Measurements from ENCODE around the gene FILIP1L. TPM values are rescaled to one million over a fixed set of nuclear protein-coding genes. Genes with fewer than 3 reads are reported as not detected.
"Not testable (repeated sequence)": the region's sequence is repeated elsewhere in the genome, so short reads cannot be mapped to it uniquely, and the experiment has no call there.

Gene FILIP1L
- polyA plus RNA-seq, 3 donors, result 0.13 to 0.40 (median 0.25) TPM

DNA sequence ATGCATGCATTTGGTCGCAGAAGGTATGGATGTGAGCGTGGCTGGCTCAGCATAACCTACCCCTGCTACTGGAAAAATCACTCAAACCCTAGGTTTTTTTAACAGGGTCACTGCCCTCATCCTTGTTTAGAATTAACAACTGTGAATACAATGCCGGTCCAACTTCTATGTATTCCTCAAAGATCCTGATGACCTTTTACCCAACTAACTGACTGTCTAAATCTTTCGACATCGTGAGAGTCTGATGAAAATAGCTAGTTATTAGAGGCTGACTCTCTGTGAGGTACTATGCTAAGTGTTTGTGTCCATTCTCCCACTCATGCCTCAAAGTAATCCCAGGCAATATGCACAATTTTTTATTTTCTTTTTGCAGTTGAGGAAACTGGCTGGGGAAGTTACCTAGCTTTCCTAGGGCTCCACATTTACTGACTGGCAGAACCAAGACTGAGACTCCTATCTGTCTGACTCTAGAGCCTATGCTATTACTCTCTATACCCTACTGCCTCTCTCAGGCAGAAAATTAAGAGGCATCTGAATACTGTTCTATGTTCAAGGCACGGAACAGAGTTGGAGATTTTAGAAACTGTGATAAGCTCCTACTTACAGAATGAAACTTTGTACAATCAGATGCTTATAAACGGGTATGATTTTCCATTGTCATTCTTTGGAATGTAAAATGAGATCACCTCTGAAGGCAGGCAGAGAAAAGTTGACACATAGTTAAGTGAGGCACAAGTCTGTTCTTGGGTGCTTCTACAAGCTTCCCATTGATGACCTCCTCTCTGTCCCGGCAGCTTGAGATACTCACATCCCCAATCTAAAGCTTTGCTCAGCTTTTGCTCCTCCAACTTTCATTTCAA, 56.4 kb downstream of the FILIP1L start:
- Mint-ChIP-seq H3K4me1 (peaks cover 15% of the 10 kb centered on the region), H3K36me3 (peaks cover 0 to 2% of the 10 kb centered on the region in 2 donors), H3K27me3 (ENCODE audit: low read depth in 3 of 3) (peaks cover 0 to 4% (median 1%) of the 10 kb centered on the region in 3 donors), H3K9me3 (no peaks in the 10 kb centered on the region), H3K27ac (no peak overlapping the region), H3K4me3 (no peak overlapping the region)
- Histone ChIP-seq H3K27me3 (ENCODE audit: control insufficient read depth in 2 of 2, insufficient read depth in 2 of 2, low read length in 2 of 2) (no peaks in the 10 kb centered on the region), H3K9ac (ENCODE audit: insufficient read depth, low read length, poor library complexity, severe bottlenecking) (no peak overlapping the region), H3K9me3 (replicated peaks in 1 of 2; ENCODE audit: control insufficient read depth in 1 of 2, insufficient read depth in 1 of 2, low read length in 2 of 2) (no peaks in the 10 kb centered on the region), H3K79me2 (ENCODE audit: insufficient read depth, low read length) (no peaks in the 10 kb centered on the region), H3K4me3 (replicated peaks in 1 of 3; ENCODE audit: low read depth in 2 of 3, low read length in 3 of 3) (no peak overlapping the region), H2AFZ (ENCODE audit: insufficient read depth, low read depth, low read length, poor library complexity, severe bottlenecking) (no peak overlapping the region), H4K20me1 (ENCODE audit: insufficient read depth, low read length) (no peaks in the 10 kb centered on the region), H3K4me1 (ENCODE audit: control insufficient read depth in 1 of 2, insufficient read depth in 2 of 2, low read length in 2 of 2) (peaks cover 11 to 17% of the 10 kb centered on the region in 2 donors), H3K27ac (ENCODE audit: low read depth in 1 of 2, low read length in 2 of 2) (no peak overlapping the region), H3K4me2 (replicated peaks; ENCODE audit: extremely low read depth, low read length, poor library complexity, severe bottlenecking) (no peak overlapping the region), H3K36me3 (replicated peaks in 1 of 2; ENCODE audit: control insufficient read depth in 1 of 2, insufficient read depth in 2 of 2, low read length in 2 of 2) (no peaks in the 10 kb centered on the region)
- 100% methylated on average over 2 of the region's 8 CpGs for WGBS (ENCODE audit: insufficient coverage)
- intact Hi-C loops (cut with micrococcal nuclease), result no loop called here
- no peak for DNase-seq
- TF ChIP-seq, protein P1, sequence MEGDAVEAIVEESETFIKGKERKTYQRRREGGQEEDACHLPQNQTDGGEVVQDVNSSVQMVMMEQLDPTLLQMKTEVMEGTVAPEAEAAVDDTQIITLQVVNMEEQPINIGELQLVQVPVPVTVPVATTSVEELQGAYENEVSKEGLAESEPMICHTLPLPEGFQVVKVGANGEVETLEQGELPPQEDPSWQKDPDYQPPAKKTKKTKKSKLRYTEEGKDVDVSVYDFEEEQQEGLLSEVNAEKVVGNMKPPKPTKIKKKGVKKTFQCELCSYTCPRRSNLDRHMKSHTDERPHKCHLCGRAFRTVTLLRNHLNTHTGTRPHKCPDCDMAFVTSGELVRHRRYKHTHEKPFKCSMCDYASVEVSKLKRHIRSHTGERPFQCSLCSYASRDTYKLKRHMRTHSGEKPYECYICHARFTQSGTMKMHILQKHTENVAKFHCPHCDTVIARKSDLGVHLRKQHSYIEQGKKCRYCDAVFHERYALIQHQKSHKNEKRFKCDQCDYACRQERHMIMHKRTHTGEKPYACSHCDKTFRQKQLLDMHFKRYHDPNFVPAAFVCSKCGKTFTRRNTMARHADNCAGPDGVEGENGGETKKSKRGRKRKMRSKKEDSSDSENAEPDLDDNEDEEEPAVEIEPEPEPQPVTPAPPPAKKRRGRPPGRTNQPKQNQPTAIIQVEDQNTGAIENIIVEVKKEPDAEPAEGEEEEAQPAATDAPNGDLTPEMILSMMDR (IDR thresholded peaks at IDR 0.05), result no peak

- Histone ChIP-seq H3K9ac (ENCODE audit: insufficient read depth, low read length, poor library complexity, severe bottlenecking) (no peak overlapping the region), H3K4me3 (replicated peaks in 1 of 3; ENCODE audit: low read depth in 2 of 3, low read length in 3 of 3) (no peak overlapping the region), H3K4me1 (ENCODE audit: control insufficient read depth in 1 of 2, insufficient read depth in 2 of 2, low read length in 2 of 2) (no peaks in the 10 kb centered on the region), H3K4me2 (replicated peaks; ENCODE audit: extremely low read depth, low read length, poor library complexity, severe bottlenecking) (no peak overlapping the region), H3K79me2 (ENCODE audit: insufficient read depth, low read length) (no peaks in the 10 kb centered on the region), H4K20me1 (ENCODE audit: insufficient read depth, low read length) (no peaks in the 10 kb centered on the region), H3K27me3 (ENCODE audit: control insufficient read depth in 2 of 2, insufficient read depth in 2 of 2, low read length in 2 of 2) (no peaks in the 10 kb centered on the region), H3K27ac (ENCODE audit: low read depth in 1 of 2, low read length in 2 of 2) (no peak overlapping the region), H3K36me3 (replicated peaks in 1 of 2; ENCODE audit: control insufficient read depth in 1 of 2, insufficient read depth in 2 of 2, low read length in 2 of 2) (no peaks in the 10 kb centered on the region), H3K9me3 (replicated peaks in 1 of 2; ENCODE audit: control insufficient read depth in 1 of 2, insufficient read depth in 1 of 2, low read length in 2 of 2) (no peaks in the 10 kb centered on the region), H2AFZ (ENCODE audit: insufficient read depth, low read depth, low read length, poor library complexity, severe bottlenecking) (no peak overlapping the region)
- intact Hi-C loops (cut with micrococcal nuclease), result no loop called here
- TF ChIP-seq, protein P1 (IDR thresholded peaks at IDR 0.05), result no peak
- Mint-ChIP-seq H3K27me3 (ENCODE audit: low read depth in 3 of 3) (no peaks in the 10 kb centered on the region), H3K36me3 (peaks cover 0 to 2% of the 10 kb centered on the region in 2 donors), H3K4me3 (no peak overlapping the region), H3K4me1 (no peaks in the 10 kb centered on the region), H3K9me3 (no peaks in the 10 kb centered on the region), H3K27ac (peak overlapping the region in 1 of 7 donors; percentile 1)
- 93% methylated on average over 4 of the region's 6 CpGs for WGBS (ENCODE audit: insufficient coverage)
- DNase-seq, result no peak
Measured at GRCh38 chr3:100053951-100054620, 60.2 kb downstream of the FILIP1L start.

GRCh38 chr3:100051513-100051912, 62.8 kb downstream of the FILIP1L start:
- peaks cover 19 to 21% of the 10 kb centered on the region in 2 donors for H3K4me1 ChIP-seq (ENCODE audit: control insufficient read depth in 1 of 2, insufficient read depth in 2 of 2, low read length in 2 of 2)
- H3K79me2 ChIP-seq (ENCODE audit: insufficient read depth, low read length); H2AFZ ChIP-seq (ENCODE audit: insufficient read depth, low read depth, low read length, poor library complexity, severe bottlenecking); H3K27ac Mint-ChIP-seq; H4K20me1 ChIP-seq (ENCODE audit: insufficient read depth, low read length); H3K36me3 ChIP-seq (replicated peaks in 1 of 2; ENCODE audit: control insufficient read depth in 1 of 2, insufficient read depth in 2 of 2, low read length in 2 of 2); H3K27me3 ChIP-seq (ENCODE audit: control insufficient read depth in 2 of 2, insufficient read depth in 2 of 2, low read length in 2 of 2); H3K4me2 ChIP-seq (replicated peaks; ENCODE audit: extremely low read depth, low read length, poor library complexity, severe bottlenecking); H3K27me3 Mint-ChIP-seq (ENCODE audit: low read depth in 3 of 3); DNase-seq; H3K4me3 ChIP-seq (replicated peaks in 1 of 3; ENCODE audit: low read depth in 2 of 3, low read length in 3 of 3); H3K9me3 ChIP-seq (replicated peaks in 1 of 2; ENCODE audit: control insufficient read depth in 1 of 2, insufficient read depth in 1 of 2, low read length in 2 of 2); H3K36me3 Mint-ChIP-seq; H3K9ac ChIP-seq (ENCODE audit: insufficient read depth, low read length, poor library complexity, severe bottlenecking); H3K27ac ChIP-seq (ENCODE audit: low read depth in 1 of 2, low read length in 2 of 2); H3K9me3 Mint-ChIP-seq; H3K4me3 Mint-ChIP-seq; intact Hi-C loops (cut with micrococcal nuclease): not testable (repeated sequence)
- H3K4me1 Mint-ChIP-seq, result peaks cover 20% of the 10 kb centered on the region
- WGBS (ENCODE audit: insufficient coverage), result no CpG with 5 or more reads among the region's 3 CpGs

All from CD14-positive monocyte (primary cell).